ENCODE data around the gene IDH3B. TPM values are rescaled to one million over a fixed set of nuclear protein-coding genes. Genes with fewer than 3 reads are reported as not detected.
A peak's percentile ranks its signal among the peaks of the same experiment; 100 is the strongest.

The IDH3B gene
- total and polyA plus RNA-seq, 2 donors (not counting 1 experiment from before 2014, with no cell fraction given) = 77.0 to 98.2 TPM

- H3K9me3 ChIP-seq (ENCODE audit: control insufficient read depth, insufficient read depth, low read depth, low read length) = no peaks in the 10 kb centered on the region
- H3K4me1 ChIP-seq (ENCODE audit: control insufficient read depth, extremely low read depth, insufficient read depth, low read length) = peaks cover 8% of the 10 kb centered on the region
- H3K27ac ChIP-seq (ENCODE audit: insufficient read depth, low read length) = no peak overlapping the region
- peaks cover 46% of the 10 kb centered on the region for H3K36me3 ChIP-seq (ENCODE audit: control insufficient read depth, insufficient read depth, low read length)
- no peak overlapping the region for H3K4me3 ChIP-seq (replicated peaks in 1 of 4; ENCODE audit: control extremely low read depth in 1 of 4, insufficient read depth in 1 of 4, low read depth in 3 of 4, low read length in 4 of 4)
- no peak overlapping the region for H3K4me2 ChIP-seq (ENCODE audit: extremely low read depth, insufficient read depth, low read length)
- no peak overlapping the region for H2AFZ ChIP-seq (ENCODE audit: low read length)
- H3K79me2 ChIP-seq (ENCODE audit: control insufficient read depth, insufficient read depth, low read length) = peaks cover 39% of the 10 kb centered on the region
- TF ChIP-seq CTCF (conservative IDR thresholded peaks at IDR 0.05 in 1 of 2, IDR thresholded peaks at IDR 0.05 in 1 of 2; ENCODE audit: low read depth in 1 of 2, low read length in 2 of 2) = no peak
- no peak for TF ChIP-seq EZH2 (IDR thresholded peaks at IDR 0.05; ENCODE audit: low read length, missing control alignments)
- no peak overlapping the region for H3K9ac ChIP-seq (ENCODE audit: insufficient read depth, low read length)
- DNase-seq (ENCODE audit: low read depth in 2 of 2) = no peak
- no peaks in the 10 kb centered on the region for H3K27me3 ChIP-seq (ENCODE audit: control insufficient read depth, insufficient read depth, low read length)
- H4K20me1 ChIP-seq (ENCODE audit: control insufficient read depth, extremely low read depth, insufficient read depth, low read length) = peaks cover 4% of the 10 kb centered on the region
Measured at GRCh38 chr20:2656471-2657117, 7.4 kb downstream of the IDH3B start.

- Histone ChIP-seq H4K20me1 (ENCODE audit: control insufficient read depth, extremely low read depth, insufficient read depth, low read length) (peaks cover 4% of the 10 kb centered on the region), H3K4me1 (ENCODE audit: control insufficient read depth, extremely low read depth, insufficient read depth, low read length) (peaks cover 8% of the 10 kb centered on the region), H3K4me2 (ENCODE audit: extremely low read depth, insufficient read depth, low read length) (no peak overlapping the region), H3K27ac (ENCODE audit: insufficient read depth, low read length) (no peak overlapping the region), H3K79me2 (ENCODE audit: control insufficient read depth, insufficient read depth, low read length) (peaks cover 42% of the 10 kb centered on the region), H3K9me3 (ENCODE audit: control insufficient read depth, insufficient read depth, low read depth, low read length) (no peaks in the 10 kb centered on the region), H3K9ac (ENCODE audit: insufficient read depth, low read length) (no peak overlapping the region), H2AFZ (ENCODE audit: low read length) (no peak overlapping the region), H3K36me3 (ENCODE audit: control insufficient read depth, insufficient read depth, low read length) (peaks cover 43% of the 10 kb centered on the region), H3K27me3 (ENCODE audit: control insufficient read depth, insufficient read depth, low read length) (no peaks in the 10 kb centered on the region), H3K4me3 (replicated peaks in 1 of 4; ENCODE audit: control extremely low read depth in 1 of 4, insufficient read depth in 1 of 4, low read depth in 3 of 4, low read length in 4 of 4) (no peak overlapping the region)
- DNase-seq (ENCODE audit: low read depth in 2 of 2) = no peak
- TF ChIP-seq CTCF (conservative IDR thresholded peaks at IDR 0.05 in 1 of 2, IDR thresholded peaks at IDR 0.05 in 1 of 2; ENCODE audit: low read depth in 1 of 2, low read length in 2 of 2) = no peak
- no peak for TF ChIP-seq EZH2 (IDR thresholded peaks at IDR 0.05; ENCODE audit: low read length, missing control alignments)
Measured at GRCh38 chr20:2655331-2656116, 8.5 kb downstream of the IDH3B start.

- Histone ChIP-seq H3K4me2 (ENCODE audit: extremely low read depth, insufficient read depth, low read length) (peak overlapping the region; percentile 89), H3K27me3 (ENCODE audit: control insufficient read depth, insufficient read depth, low read length) (no peaks in the 10 kb centered on the region), H2AFZ (ENCODE audit: low read length) (no peak overlapping the region), H3K27ac (ENCODE audit: insufficient read depth, low read length) (peak overlapping the region; percentile 29), H3K9ac (ENCODE audit: insufficient read depth, low read length) (no peak overlapping the region), H3K79me2 (ENCODE audit: control insufficient read depth, insufficient read depth, low read length) (peaks cover 42% of the 10 kb centered on the region), H3K36me3 (ENCODE audit: control insufficient read depth, insufficient read depth, low read length) (peaks cover 39% of the 10 kb centered on the region), H3K9me3 (ENCODE audit: control insufficient read depth, insufficient read depth, low read depth, low read length) (no peaks in the 10 kb centered on the region), H4K20me1 (ENCODE audit: control insufficient read depth, extremely low read depth, insufficient read depth, low read length) (peaks cover 4% of the 10 kb centered on the region), H3K4me1 (ENCODE audit: control insufficient read depth, extremely low read depth, insufficient read depth, low read length) (peaks cover 8% of the 10 kb centered on the region), H3K4me3 (replicated peaks in 1 of 4; ENCODE audit: control extremely low read depth in 1 of 4, insufficient read depth in 1 of 4, low read depth in 3 of 4, low read length in 4 of 4) (peak overlapping the region in 2 of 4 experiments; percentile 74 to 96)
- TF ChIP-seq CTCF (conservative IDR thresholded peaks at IDR 0.05 in 1 of 2, IDR thresholded peaks at IDR 0.05 in 1 of 2; ENCODE audit: low read depth in 1 of 2, low read length in 2 of 2) = no peak
- no peak for TF ChIP-seq EZH2 (IDR thresholded peaks at IDR 0.05; ENCODE audit: low read length, missing control alignments)
- DNase-seq (ENCODE audit: low read depth in 2 of 2) = no peak
Measured at GRCh38 chr20:2654831-2655230, 9.2 kb downstream of the IDH3B start.

All from fibroblast of lung (primary cell).